SK-N-SH (cell line): Measurements from ENCODE around the gene KCNMB1. TPM values are rescaled to one million over a fixed set of nuclear protein-coding genes. Genes with fewer than 3 reads are reported as not detected.

Experiments
- CTCF ChIA-PET: fragments of 300-600, 350-600 bp; formaldehyde crosslinking; extraction: SDS; loops from one replicate; lab custom pipeline; 2021; lab: Yijun Ruan, JAX
- POLR2A ChIA-PET: fragments of 350-600 bp; sonication (Branson Sonifier 250); formaldehyde crosslinking; extraction: SDS; loops from one replicate; lab custom pipeline; 2020; ENCODE audit warnings: antibody characterized with exemption, inconsistent platforms; lab: Yijun Ruan, JAX
- DNase-seq: peaks from one replicate; pipeline ENCODE4 v3.0.0; 2012
- H2AFZ ChIP-seq: fragments of 200-600 bp; sonication (generic); 2 replicates; pipeline ENCODE4 v1.8.1; 2016; ENCODE audit warnings: antibody characterized with exemption, mild to moderate bottlenecking, low read depth
- H3F3A ChIP-seq: fragments of 200-600 bp; sonication (generic); replicated peaks from 2 replicates; pipeline ENCODE3; 2016; ENCODE audit warnings: antibody characterized with exemption, mild to moderate bottlenecking; ENCODE audit not compliant: insufficient read depth
- H3K27ac ChIP-seq, 2 experiments: fragments of 200-500 bp in 1 of 2; fragments of 200-600 bp in 1 of 2; sonication (Bioruptor generic) in 1 of 2; sonication (generic), shearing (Covaris generic) in 1 of 2; 2 replicates each; pipeline versions ENCODE4 v1.5.1 to v1.6.1; 2014 to 2016; ENCODE audit warnings: low read depth in 2 of 2, inconsistent platforms in 1 of 2, low read length in 1 of 2, mild to moderate bottlenecking in 1 of 2, mixed read lengths in 1 of 2
- H3K27me3 ChIP-seq: fragments of 200-600 bp; sonication (generic), shearing (Covaris generic); 2 replicates; pipeline ENCODE4 v1.6.1; 2016; ENCODE audit warnings: mixed run types; ENCODE audit not compliant: insufficient read depth
- H3K36me3 ChIP-seq, 2 experiments: fragments of 200-500 bp in 1 of 2; fragments of 200-600 bp in 1 of 2; sonication (Bioruptor generic) in 1 of 2; sonication (generic) in 1 of 2; replicated peaks in 1 of 2; 2 replicates each; pipeline versions ENCODE3 to v1.5.1; 2014 to 2016; ENCODE audit warnings: low read length in 1 of 2, mild to moderate bottlenecking in 1 of 2; ENCODE audit not compliant: insufficient read depth in 2 of 2, control insufficient read depth in 1 of 2
- H3K4me1 ChIP-seq, 2 experiments: fragments of 200-500 bp in 1 of 2; fragments of 200-600 bp in 1 of 2; sonication (Bioruptor generic) in 1 of 2; sonication (generic), shearing (Covaris generic) in 1 of 2; 2 replicates each; pipeline versions ENCODE4 v1.5.1 to v1.6.1; 2014 to 2016; ENCODE audit warnings: low read depth in 1 of 2, low read length in 1 of 2, mixed run types in 1 of 2; ENCODE audit not compliant: insufficient read depth in 2 of 2, control insufficient read depth in 1 of 2
- H3K4me2 ChIP-seq: fragments of 200-600 bp; sonication (generic), shearing (Covaris generic); 2 replicates; pipeline ENCODE4 v1.6.1; 2017; ENCODE audit warnings: mixed run types
- H3K4me3 ChIP-seq, 2 experiments: fragments of 200-500 bp in 1 of 2; fragments of 200-600 bp in 1 of 2; sonication (Bioruptor generic) in 1 of 2; sonication (generic), shearing (Covaris generic) in 1 of 2; 2 replicates each; pipeline versions ENCODE4 v1.5.1 to v1.8.1; 2014 to 2016; ENCODE audit warnings: low read depth in 2 of 2, inconsistent platforms in 1 of 2, low read length in 1 of 2, mild to moderate bottlenecking in 1 of 2, mixed read lengths in 1 of 2, moderate library complexity in 1 of 2
- H3K79me2 ChIP-seq: fragments of 200-600 bp; sonication (generic); 2 replicates; pipeline ENCODE4 v1.8.1; 2017; ENCODE audit warnings: mild to moderate bottlenecking; ENCODE audit not compliant: insufficient read depth
- H3K9ac ChIP-seq: fragments of 200-600 bp; sonication (generic); 2 replicates; pipeline ENCODE4 v1.6.1; 2017; ENCODE audit warnings: mixed run types
- H3K9me2 ChIP-seq: fragments of 200-600 bp; sonication (generic); 2 replicates; pipeline ENCODE4 v1.6.1; 2017; ENCODE audit warnings: mixed run types
- H3K9me3 ChIP-seq: fragments of 200-600 bp; sonication (generic); 2 replicates; pipeline ENCODE4 v1.6.1; 2017; ENCODE audit warnings: mixed run types, mild to moderate bottlenecking, moderate library complexity
- H4K20me1 ChIP-seq: fragments of 200-600 bp; sonication (generic); 2 replicates; pipeline ENCODE4 v1.6.1; 2017; ENCODE audit warnings: mild to moderate bottlenecking, mixed run types; ENCODE audit not compliant: insufficient read depth
- ELF1 ChIP-seq: IDR thresholded peaks from 2 replicates; pipeline ENCODE4 v1.4.0; 2012
- EP300 ChIP-seq, 2 experiments: IDR thresholded peaks; 2 replicates each; pipeline versions ENCODE4 v1.4.0 to v1.6.1; 2012; ENCODE audit warnings: borderline replicate concordance in 1 of 2, low read depth in 1 of 2, low read length in 1 of 2
- EZH2phosphoT487 ChIP-seq: fragments of 200-600 bp; sonication (generic); IDR thresholded peaks from 2 replicates; pipeline ENCODE4 v1.6.1; 2017; ENCODE audit warnings: low read depth, mixed run types, mild to moderate bottlenecking, antibody characterized with exemption, moderate library complexity, borderline replicate concordance
- FOXM1 ChIP-seq: IDR thresholded peaks from 2 replicates; pipeline ENCODE4 v1.4.0; 2012; ENCODE audit warnings: low read depth, mild to moderate bottlenecking
- GATA2 ChIP-seq: sonication (generic); formaldehyde crosslinking; IDR thresholded peaks from 2 replicates; pipeline ENCODE4 v1.5.0; 2020; ENCODE audit warnings: mild to moderate bottlenecking, missing genetic modification reagents
- MAX ChIP-seq: IDR thresholded peaks from 2 replicates; pipeline ENCODE4 v1.4.0; 2012; ENCODE audit warnings: low read depth
- MEF2A ChIP-seq: IDR thresholded peaks from 2 replicates; pipeline ENCODE4 v1.4.0; 2012; ENCODE audit warnings: low read depth, borderline replicate concordance
- MXI1 ChIP-seq: IDR thresholded peaks from 2 replicates; pipeline ENCODE4 v1.6.1; 2012; ENCODE audit warnings: mild to moderate bottlenecking, low read depth, low read length, improper control_type of control experiment
- POLR2AphosphoS5 ChIP-seq: IDR thresholded peaks from 2 replicates; pipeline ENCODE4 v1.6.1; 2012; ENCODE audit warnings: low read depth, low read length
- RAD21 ChIP-seq: IDR thresholded peaks from 2 replicates; pipeline ENCODE4 v1.6.1; 2012; ENCODE audit warnings: mild to moderate bottlenecking, low read length
- SMC3 ChIP-seq: IDR thresholded peaks from 2 replicates; pipeline ENCODE4 v1.6.1; 2012; ENCODE audit warnings: low read depth, low read length, improper control_type of control experiment
- YY1 ChIP-seq: IDR thresholded peaks from 2 replicates; pipeline ENCODE4 v1.4.0; 2012; ENCODE audit warnings: low read depth, mild to moderate bottlenecking
- WGBS: methylation state at CpG from one replicate; pipeline ENCODE4 v1.1.6; 2017; ENCODE audit warnings: low lambda C conversion rate; 5-methylcytosine and 5-hydroxymethylcytosine counted together
- polyA plus RNA-seq, 3 experiments: library from polyadenylated mRNA; depleted of rRNA; stranded (reverse); fragments of >200 nt; gene quantifications; 2 replicates each; pipeline ENCODE4 v1.2.3, GENCODE V29; 2012
- TF ChIP-seq, protein P1 (sequence below): IDR thresholded peaks from 2 replicates; pipeline ENCODE4 v1.6.1; 2012; ENCODE audit warnings: mild to moderate bottlenecking, low read depth, low read length, moderate library complexity
- TF ChIP-seq, protein P2 (sequence below): fragments of 150-350 bp; IDR thresholded peaks from 2 replicates; pipeline ENCODE4 v1.6.1; 2017; ENCODE audit warnings: antibody characterized with exemption, low read length, low read depth, borderline replicate concordance

The KCNMB1 gene
- polyA plus RNA-seq, 1 of the 3 experiments (the other 2 are of a cell fraction): not detected

DNA sequence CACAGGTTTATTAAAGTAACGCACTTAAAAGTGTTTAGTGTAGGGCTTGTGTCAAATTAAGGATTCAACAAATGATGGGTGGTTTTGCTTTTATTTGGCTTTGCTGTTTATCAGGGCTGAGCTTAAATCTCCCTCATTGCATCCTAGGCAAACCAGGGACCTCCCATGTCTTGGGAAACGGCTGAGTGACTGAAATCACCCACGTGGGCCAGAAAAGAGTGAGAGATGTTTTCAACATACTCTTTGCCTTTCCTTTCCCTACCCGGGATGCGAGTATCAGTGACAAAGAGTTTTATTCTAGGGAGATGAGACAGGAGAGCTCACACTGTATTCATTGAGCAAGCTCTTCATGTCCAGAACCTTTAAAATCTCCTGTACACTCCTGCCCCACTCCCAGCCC, 23.3 kb downstream of the KCNMB1 start:
- no peak overlapping the region for H3K27ac ChIP-seq

GRCh38 chr5:170365011-170365410, 24.2 kb downstream of the KCNMB1 start:
- no peaks in the 10 kb centered on the region for H3K9me3 ChIP-seq
- 44% methylated on average over 8 of the region's 8 CpGs for whole genome bisulfite sequencing
- H3K9me2 ChIP-seq: no peaks in the 10 kb centered on the region
- no peaks in the 10 kb centered on the region for H3F3A ChIP-seq
- H3K79me2 ChIP-seq: no peaks in the 10 kb centered on the region
- no peak overlapping the region for H3K4me3 ChIP-seq
- H2AFZ ChIP-seq: no peak overlapping the region
- no peak overlapping the region for H3K9ac ChIP-seq
- H3K27ac ChIP-seq: no peak overlapping the region
- H3K36me3 ChIP-seq: no peaks in the 10 kb centered on the region
- no peaks in the 10 kb centered on the region; a peak in 1 of 4 replicates for H3K4me1 ChIP-seq
- POLR2A ChIA-PET: no interaction called here
- no peaks in the 10 kb centered on the region; the same call in 1 of the 2 replicates for H3K27me3 ChIP-seq
- TF ChIP-seq EZH2phosphoT487 (no peak), EP300 (IDR thresholded peaks at IDR 0.05; ENCODE audit: borderline replicate concordance in 1 of 2, low read depth in 1 of 2, low read length in 1 of 2) (no peak), FOXM1 (no peak), MXI1 (no peak)
- TF ChIP-seq, protein P1, sequence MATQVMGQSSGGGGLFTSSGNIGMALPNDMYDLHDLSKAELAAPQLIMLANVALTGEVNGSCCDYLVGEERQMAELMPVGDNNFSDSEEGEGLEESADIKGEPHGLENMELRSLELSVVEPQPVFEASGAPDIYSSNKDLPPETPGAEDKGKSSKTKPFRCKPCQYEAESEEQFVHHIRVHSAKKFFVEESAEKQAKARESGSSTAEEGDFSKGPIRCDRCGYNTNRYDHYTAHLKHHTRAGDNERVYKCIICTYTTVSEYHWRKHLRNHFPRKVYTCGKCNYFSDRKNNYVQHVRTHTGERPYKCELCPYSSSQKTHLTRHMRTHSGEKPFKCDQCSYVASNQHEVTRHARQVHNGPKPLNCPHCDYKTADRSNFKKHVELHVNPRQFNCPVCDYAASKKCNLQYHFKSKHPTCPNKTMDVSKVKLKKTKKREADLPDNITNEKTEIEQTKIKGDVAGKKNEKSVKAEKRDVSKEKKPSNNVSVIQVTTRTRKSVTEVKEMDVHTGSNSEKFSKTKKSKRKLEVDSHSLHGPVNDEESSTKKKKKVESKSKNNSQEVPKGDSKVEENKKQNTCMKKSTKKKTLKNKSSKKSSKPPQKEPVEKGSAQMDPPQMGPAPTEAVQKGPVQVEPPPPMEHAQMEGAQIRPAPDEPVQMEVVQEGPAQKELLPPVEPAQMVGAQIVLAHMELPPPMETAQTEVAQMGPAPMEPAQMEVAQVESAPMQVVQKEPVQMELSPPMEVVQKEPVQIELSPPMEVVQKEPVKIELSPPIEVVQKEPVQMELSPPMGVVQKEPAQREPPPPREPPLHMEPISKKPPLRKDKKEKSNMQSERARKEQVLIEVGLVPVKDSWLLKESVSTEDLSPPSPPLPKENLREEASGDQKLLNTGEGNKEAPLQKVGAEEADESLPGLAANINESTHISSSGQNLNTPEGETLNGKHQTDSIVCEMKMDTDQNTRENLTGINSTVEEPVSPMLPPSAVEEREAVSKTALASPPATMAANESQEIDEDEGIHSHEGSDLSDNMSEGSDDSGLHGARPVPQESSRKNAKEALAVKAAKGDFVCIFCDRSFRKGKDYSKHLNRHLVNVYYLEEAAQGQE: no peak
- CTCF ChIA-PET: no interaction called here
- H4K20me1 ChIP-seq: no peaks in the 10 kb centered on the region
- no peak for DNase-seq
- no peak overlapping the region for H3K4me2 ChIP-seq

More for the DNA sequence above, 23.3 kb downstream of the KCNMB1 start:
- H3K4me1 ChIP-seq: no peaks in the 10 kb centered on the region; a peak in 1 of 4 replicates
- H3K4me2 ChIP-seq: no peak overlapping the region
- no peaks in the 10 kb centered on the region for H3F3A ChIP-seq
- DNase-seq: no peak
- no peaks in the 10 kb centered on the region for H3K36me3 ChIP-seq
- H3K9me3 ChIP-seq: no peaks in the 10 kb centered on the region
- no peak overlapping the region for H2AFZ ChIP-seq
- H3K4me3 ChIP-seq: no peak overlapping the region
- TF ChIP-seq GATA2 (CRISPR knock-in tag) (no peak), RAD21 (no peak), MAX (no peak), ELF1 (no peak), SMC3 (no peak), MEF2A (no peak), YY1 (no peak), POLR2AphosphoS5 (no peak)
- TF ChIP-seq, protein P2, sequence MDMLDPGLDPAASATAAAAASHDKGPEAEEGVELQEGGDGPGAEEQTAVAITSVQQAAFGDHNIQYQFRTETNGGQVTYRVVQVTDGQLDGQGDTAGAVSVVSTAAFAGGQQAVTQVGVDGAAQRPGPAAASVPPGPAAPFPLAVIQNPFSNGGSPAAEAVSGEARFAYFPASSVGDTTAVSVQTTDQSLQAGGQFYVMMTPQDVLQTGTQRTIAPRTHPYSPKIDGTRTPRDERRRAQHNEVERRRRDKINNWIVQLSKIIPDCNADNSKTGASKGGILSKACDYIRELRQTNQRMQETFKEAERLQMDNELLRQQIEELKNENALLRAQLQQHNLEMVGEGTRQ: no peak
- TF ChIP-seq, protein P1: no peak
- H3K79me2 ChIP-seq: no peaks in the 10 kb centered on the region
- no peak overlapping the region for H3K9ac ChIP-seq
- CTCF ChIA-PET: no interaction called here
- no peaks in the 10 kb centered on the region for H3K9me2 ChIP-seq
- H4K20me1 ChIP-seq: no peaks in the 10 kb centered on the region
- POLR2A ChIA-PET: no interaction called here
- 47% methylated on average over 5 of the region's 5 CpGs for WGBS
- H3K27me3 ChIP-seq: no peaks in the 10 kb centered on the region; the same call in 1 of the 2 replicates
